DMS53 treated with DMSO at 0.1 percent for 48 hours (cell line): ENCODE measurements around the gene BTAF1.

Experiments used
- DNase-seq: peaks from one replicate; lab custom pipeline; 2025; ENCODE audit not compliant: unreplicated experiment; lab: John Stamatoyannopoulos, UW

BTAF1 gene

DNA sequence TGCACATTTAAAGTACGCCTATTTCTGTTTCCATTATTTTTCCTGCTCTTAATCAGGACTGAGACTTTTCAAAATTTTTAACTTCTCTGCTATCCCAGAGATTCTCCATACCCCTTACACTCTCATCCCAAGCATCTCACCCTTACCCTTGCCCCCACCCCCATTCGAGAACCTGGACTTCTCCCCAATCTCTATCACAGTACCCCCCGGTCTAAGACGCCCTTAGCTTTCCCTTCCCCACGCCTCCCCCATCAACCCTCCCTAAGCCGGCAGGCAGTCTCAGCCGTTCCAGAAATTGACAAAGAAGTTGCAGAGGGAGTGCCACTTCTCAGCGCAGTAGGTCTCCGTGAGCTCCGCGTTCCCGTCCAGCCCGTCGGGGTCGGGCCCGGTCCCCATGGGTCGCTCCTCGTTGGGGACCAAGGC is 15.6 kb upstream of the BTAF1 start:
- no peak for DNase-seq

DNA sequence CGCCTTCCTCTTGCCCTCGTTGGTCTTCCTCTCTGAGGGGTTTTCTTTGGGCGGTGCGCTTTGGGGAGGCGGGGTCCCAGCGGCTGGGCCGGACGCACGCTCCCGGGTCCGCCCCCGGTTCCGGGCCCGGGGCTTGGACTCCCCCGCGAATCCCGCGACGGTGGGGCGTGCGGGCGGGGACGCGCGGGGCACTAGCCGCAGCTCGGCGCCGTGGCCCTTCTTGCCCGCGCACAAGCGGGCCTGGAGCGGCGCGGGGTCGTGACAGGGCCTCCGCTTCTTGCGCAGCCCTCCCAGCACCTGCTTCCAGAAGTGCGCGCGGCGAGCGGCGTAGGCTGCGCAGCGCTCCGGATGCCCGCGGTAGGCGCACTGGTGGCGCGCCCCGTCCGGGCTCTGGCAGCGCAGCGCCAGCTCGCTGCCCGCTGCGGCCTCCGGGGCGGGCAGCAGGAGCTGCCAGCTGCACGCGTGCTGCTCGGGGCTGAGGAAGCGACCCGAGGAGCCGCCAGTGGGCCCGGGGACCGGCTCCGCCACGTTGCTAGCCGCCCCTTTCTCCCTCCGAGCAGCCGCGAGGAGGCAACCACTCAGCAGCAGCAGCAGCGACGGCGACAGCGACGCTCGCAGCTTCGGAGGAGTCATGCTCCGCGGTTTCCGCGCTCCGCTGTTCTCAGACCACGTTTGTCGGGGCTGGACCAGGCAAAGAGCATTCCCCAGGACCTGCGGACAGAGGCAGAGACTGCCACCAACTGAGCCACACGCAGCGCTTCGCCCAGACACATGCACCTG is 15.0 kb upstream of the BTAF1 start:
- DNase-seq, result peak; percentile 90

DNA sequence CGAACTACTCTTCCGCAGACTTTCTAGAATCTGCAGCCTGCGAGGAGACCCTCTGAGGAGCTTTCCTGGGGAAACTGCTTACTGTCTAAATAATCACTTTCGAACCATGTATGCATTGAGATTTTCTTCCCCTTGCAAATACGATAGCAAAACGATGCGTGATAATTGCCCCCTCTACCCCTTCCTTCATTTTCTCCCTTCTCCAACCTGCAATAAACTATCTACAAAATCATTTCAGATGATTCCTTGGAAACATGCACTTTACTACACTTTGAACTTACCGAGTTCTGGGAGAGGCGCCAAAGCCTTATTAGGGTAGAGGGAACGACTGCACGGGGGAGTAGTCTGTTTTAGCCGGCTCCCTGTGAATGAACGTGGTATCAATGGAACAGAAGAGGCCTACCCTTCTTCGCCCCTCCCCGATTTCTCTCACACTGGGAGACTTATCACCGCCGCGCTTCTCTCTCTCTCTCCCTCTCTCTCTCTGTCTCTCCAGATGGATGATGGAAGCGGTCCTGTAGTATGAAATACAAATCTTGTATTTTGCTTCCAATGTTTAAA is 14.4 kb upstream of the BTAF1 start, which contains the start of gene FGFBP3:
Gene FGFBP3 (minus strand): TSS at position 370 of the 561 bp plus-strand sequence. CDS start 517 bp downstream, outside the sequence.
- peak; percentile 80 for DNase-seq

DNA sequence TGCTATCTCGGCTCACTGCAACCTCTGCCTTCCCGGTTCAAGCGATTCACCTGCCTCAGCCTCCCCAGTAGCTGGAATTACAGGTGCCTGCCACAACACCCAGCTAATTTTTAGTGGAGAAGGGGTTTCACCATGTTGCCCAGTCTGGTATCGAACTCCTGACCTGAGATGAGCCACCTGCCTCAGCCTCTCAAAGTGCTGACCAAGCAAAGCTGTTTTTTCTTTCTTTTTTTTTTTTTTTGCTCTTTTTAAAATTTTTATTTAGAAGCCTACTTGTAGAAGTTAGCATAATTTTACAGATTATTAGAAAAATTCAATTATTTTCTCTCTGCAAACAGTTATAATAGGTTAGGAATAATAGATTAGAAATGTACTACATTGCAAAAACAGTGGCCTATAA is 13.1 kb upstream of the BTAF1 start:
- DNase-seq, result no peak

DNA sequence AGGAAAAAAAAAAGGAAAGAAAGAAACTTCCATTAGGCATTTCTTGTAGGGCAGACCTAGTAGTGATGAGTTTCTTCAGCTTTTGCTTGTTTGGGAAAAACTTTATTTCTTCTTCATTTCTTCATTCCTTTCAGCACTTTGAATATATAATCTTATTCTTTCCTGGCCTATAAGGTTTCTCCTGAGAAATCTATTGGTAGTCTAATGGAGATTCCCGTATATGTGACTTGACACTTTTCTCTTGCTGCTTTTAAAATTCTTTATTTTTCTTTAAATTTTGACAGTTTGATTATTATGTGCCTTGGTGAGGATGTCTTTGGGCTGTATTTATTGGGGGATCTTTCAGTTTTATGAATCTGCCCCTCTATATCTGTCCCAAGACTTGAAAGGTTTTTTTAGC is 3.9 kb upstream of the BTAF1 start:
- no peak for DNase-seq

DNA sequence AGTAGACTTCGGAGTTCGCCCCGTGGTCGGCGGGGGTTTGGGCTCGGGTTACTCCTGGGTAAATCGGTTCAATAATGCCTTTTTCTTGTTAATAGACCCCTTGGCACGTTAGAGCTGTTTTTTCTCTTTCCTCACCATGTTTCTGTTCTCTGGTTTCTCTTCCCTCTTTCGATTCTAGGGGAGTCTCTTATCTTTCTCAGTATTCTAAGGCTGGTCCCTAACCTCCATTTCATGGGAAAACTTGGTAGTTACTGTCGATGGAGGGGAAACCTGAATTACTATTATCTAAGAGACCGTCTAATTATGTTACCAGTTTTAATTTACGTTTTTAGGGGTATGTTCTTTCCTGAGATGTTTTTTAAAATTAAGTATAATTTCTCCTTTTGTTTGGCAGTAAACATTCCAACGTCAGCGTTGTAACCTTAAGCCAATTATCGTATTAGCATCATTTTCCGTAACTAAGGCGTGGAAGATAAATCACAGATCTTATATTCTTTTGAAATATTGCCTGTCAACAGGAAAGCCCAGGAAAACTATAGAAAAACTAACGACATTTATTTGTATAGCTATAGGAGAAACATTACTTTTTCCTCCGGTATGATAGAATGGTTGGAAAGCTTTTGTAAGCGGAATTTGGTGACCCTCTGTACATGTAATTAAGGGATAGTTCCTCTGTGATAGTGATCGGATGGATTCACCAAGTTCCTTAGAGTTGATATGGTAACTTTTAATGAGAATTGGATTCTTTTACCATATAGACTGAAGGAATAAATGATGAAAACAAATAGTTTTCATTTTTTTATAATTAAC is 847 bp downstream of the BTAF1 start:
- DNase-seq, result no peak

DNA sequence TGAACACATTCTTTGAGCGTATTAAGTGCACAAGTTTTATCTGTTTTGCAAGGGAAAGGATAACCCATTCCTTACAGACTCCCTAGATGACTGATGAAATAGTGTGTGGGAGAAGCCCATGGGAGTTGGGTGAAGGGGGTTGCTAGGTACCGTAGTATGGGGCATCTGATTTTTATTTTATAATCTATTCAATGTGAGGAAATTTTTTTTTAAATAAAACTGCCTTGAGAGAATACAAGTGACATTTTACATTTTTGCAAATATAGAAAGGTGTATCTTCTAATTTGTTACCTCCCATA is 1.4 kb downstream of the BTAF1 start:
- no peak for DNase-seq

DNA sequence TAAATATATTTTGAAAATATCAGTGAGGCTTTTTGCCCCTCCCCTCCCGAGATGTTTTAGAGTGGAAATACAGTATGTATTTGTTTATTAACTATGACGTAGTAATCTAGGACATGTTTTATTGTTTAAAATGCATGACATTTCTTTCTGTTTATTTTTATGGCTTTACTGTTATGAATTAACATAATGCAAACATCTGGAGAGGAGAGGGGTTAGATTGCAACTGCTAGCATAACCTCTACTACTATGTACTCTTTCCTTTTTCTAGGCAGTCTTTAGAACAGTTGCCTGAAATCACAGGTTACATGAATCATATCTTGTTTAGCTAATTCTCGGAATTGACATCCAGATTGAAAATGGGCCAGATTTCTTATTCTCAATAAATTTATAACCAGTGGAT is 7.4 kb downstream of the BTAF1 start:
- no peak for DNase-seq

DNA sequence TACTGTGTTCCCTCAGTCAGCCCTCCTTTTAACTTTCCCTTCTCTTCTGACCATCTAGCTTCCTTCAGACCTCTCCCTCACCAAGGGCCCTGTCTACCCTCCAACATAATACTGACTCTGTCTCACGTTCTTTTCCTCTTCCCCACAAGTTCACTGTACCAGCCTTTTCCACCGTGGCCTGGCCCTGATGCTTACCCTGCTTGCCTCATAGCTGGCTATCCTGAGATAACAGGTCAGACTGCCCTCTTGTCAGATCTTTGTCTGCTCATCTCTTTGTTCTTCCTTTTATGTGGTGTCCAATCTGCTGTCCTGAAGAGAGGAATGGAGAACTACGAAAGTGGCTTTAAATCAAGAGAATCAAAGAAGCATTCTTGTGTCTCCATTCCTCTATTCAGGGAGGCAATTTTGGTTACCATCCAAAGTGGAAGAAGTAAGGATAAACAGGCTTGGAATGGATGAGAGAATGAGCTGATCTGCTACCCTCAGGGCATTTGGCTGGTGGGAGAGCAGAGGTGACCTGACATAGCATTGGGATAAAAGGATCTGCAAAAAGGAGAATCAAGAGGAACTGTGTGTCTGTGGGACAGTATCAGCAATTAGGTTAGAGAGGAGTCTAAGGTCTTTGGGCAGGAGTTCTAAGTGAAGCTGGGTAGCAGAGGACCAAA is 8.1 kb downstream of the BTAF1 start:
- no peak for DNase-seq

DNA sequence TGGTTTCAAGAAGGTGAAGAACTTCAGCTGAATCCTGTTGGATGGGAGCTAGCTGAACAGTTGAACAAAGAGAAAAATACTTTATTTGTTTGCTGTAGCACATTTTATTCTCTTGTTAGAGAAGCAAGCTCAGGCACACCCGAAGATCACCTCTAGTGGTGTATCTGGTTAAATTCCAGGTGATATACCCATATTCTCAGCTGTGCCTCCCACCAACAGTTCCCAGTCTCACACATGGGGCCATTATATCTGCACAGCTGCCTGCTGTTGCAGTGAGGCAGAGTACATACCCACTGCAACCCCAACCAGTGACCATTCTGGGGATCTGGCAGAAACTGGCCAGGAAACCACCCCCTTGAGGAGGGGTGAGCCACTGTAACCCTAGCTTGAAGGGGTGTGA is 9.2 kb downstream of the BTAF1 start:
- no peak for DNase-seq

DNA sequence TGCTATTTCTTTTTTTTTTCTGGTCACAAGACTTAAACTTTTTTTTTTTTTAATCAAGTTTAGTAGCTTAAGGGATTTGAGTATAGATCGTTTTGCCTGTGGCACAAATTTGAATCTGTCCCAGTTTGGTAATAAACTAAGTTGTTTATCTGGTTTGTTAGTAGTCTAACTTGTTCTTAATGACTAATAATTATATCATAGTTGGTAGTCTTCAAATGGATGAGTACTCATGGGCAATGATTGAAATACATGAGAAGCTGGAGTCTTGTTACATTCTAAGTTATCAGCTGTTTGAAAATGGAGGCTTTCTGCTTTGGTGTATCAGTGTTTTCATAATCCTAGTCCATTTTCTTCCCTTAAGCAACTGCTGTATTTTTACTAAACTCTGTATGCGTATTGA is 12.3 kb downstream of the BTAF1 start:
- no peak for DNase-seq

DNA sequence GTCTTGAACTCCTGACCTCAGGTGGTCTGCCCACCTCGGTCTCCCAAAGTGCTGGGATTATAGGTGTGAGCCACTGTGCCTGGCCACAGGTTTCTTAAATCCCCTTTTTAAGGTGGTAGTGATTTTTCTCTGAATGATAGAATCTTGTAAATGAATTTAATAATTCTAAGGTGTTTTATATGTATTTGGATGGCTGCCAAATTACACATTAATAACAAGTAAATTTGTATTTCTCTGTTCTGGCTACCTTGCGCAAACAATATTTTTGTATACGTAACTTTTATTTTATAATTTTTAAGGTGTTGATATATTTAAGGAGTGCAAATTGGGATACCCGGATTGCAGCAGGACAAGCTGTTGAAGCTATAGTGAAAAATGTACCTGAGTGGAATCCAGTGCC is 16.1 kb downstream of the BTAF1 start:
- no peak for DNase-seq

DNA sequence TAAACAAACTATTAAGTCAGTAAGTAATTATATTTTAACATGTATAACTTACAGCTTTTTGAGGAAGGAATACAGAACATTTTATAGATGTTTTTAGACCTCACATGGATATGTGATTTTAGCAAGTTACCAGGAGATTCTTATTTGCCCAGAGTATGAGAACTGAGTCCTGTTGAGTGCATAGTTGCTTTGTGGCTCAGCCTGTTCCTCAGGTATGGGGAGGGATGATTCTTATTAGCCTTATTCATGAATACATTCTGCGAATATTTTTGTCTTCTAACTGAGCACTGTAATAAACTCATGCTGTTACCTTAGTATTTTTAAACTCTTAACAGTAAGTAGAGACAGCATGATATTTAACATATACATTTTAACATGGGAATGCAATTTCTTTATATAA is 17.9 kb downstream of the BTAF1 start:
- DNase-seq, result no peak

DNA sequence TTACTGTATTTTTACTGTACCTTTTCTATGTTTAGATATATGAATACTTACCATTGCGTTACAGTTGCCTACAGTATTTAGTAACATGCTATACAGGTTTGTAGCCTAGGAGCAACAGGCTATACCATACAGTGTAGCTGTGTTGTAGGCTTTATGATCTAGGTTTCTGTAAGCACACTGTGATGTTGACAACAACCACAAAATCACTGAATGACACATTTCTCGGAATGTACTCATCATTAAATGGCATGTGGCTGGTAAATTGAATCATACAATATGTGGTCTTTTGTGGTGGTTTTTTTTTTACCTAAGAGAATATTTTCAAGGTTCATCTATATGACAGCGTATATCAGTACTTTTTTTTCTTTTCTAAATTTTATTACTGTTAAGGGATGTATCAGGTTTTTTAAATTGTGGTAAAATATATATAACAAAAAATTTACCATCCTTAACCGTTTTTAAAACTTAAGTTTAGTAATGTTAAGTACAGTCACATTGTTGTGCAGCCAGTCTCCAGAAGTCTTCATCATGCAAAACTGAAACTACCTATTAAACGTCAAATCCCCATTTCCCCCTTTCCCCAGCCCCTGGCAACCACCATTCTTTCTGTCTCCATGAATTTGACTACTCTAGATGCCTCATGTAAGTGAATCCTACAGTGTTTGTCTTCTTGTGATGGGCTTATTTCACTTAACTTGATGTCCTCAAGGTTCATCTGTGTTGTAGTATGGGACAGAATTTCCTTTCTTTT is 21.5 kb downstream of the BTAF1 start:
- no peak for DNase-seq

DNA sequence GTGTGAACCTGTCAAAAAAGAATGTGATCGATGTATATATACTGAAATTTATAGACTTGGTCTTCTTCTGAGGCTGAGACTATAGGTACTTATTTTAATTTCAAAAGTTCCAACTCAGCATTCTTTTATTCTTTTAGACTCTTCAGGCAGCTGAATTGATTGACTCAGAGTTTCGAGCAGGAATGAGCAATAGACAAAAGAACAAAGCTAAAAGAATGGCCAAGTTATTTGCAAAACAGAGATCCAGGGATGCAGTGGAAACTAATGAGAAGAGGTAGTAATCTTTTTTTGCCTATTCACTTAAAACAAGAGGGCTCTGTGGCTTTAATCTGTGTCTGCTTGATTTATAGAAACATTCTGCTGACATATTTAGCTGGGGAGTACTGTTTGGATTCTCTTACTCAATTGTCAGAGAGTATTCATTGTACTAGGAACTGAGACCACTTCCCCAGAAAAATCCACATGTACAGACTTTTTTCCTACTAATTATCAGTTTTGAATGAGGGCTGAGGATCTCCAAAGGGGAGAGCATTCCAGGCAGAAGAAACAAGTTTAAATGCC is 30.1 kb downstream of the BTAF1 start:
- no peak for DNase-seq

DNA sequence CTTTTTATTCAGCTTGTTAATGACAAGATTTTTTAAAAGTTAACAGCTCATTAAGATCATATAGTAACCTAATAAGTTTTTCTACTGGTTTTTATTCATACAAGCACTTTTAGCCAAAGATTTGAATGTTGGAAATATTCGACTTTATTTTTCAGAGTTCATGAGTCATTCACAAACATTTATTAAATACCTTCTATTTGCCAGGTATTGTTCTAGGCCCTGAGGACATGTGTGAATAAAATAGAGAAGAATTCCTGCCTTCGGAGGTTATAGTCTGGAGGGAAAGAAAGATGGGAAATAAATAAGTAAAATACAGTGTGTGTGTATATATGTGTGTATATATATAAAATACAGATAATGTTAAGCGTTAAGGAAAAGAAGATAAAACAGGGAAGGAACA is 31.5 kb downstream of the BTAF1 start:
- no peak for DNase-seq

DNA sequence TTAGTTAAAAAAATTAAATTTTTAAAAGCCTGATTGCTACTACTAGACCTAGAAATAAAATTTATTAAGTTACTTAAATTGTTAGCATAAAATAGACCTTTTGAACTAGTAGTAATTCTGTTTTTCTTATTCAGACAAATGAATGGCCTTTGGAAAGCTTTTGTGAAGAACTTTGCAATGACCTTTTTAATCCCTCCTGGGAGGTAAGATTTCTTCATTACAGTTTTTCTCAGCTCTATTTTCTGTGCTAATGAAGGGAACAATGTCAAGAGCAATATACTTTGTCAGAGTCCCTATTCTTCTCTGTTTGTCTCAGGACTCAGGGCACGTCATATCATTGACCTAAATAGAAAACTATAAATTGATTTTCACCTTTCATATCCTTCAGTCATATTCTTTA is 33.5 kb downstream of the BTAF1 start:
- no peak for DNase-seq

DNA sequence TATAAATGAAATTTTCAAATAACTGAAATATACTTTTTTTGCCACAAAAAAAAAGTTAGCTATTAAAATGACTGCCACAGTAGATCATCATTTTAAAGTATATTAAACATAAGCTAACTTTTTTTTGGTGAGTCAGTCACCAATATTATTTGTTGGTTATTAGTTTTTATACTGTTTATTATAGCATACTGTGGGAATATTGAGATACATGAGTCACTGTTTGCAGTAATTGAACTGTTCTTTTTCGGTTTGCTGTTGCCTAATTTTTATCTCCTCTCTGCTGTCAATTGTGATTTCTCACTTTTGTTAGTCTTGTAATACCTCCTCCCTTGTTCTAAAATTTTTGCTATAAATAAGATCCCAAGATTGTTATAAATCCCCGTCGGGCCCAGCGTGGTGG is 45.7 kb downstream of the BTAF1 start:
- DNase-seq, result no peak

DNA sequence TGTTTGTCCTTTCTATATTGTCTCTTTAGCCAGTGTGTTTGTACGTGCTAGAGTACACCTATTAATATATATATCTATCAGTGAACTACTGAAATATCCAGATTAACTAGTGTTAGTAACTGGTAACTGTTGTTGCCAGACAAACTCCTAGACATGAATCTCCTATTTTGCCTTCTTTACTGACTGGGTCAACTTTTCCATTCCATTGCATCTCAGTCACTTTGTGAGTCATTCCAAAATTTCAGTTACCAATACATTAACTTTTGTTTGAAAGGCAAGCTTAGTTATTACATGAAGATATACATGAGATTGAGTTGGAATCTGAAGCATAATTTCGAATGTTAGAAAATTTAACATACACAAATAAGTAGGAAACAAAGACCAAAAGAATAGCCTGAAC is 51.4 kb downstream of the BTAF1 start:
- DNase-seq, result no peak

DNA sequence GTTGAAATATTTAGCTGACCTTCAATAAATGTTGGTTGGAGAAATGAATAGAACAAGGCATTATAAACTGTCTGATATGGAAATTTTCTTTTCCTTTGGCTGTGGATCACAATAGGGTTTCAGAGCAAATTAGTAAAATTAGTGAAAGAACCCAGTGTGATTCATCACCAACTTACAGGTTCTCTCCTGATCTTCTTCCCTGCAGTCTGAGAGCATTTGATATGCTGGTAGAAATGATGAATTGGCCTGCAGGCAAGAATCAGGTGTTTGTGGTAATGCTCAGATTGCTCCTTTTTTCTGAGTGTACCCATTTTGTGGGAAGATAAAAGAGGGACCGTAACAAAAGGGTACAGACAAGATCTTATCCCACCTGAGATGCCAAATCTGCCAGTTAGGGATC is 51.9 kb downstream of the BTAF1 start:
- DNase-seq, result no peak
